Midbrain (tissue), 1 donor: ENCODE results near the gene PALMD.

Experiments
- DNase-seq: peaks from one replicate; lab custom pipeline; 2025; lab: John Stamatoyannopoulos, UW

PALMD gene, protein sequence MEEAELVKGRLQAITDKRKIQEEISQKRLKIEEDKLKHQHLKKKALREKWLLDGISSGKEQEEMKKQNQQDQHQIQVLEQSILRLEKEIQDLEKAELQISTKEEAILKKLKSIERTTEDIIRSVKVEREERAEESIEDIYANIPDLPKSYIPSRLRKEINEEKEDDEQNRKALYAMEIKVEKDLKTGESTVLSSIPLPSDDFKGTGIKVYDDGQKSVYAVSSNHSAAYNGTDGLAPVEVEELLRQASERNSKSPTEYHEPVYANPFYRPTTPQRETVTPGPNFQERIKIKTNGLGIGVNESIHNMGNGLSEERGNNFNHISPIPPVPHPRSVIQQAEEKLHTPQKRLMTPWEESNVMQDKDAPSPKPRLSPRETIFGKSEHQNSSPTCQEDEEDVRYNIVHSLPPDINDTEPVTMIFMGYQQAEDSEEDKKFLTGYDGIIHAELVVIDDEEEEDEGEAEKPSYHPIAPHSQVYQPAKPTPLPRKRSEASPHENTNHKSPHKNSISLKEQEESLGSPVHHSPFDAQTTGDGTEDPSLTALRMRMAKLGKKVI

DNA sequence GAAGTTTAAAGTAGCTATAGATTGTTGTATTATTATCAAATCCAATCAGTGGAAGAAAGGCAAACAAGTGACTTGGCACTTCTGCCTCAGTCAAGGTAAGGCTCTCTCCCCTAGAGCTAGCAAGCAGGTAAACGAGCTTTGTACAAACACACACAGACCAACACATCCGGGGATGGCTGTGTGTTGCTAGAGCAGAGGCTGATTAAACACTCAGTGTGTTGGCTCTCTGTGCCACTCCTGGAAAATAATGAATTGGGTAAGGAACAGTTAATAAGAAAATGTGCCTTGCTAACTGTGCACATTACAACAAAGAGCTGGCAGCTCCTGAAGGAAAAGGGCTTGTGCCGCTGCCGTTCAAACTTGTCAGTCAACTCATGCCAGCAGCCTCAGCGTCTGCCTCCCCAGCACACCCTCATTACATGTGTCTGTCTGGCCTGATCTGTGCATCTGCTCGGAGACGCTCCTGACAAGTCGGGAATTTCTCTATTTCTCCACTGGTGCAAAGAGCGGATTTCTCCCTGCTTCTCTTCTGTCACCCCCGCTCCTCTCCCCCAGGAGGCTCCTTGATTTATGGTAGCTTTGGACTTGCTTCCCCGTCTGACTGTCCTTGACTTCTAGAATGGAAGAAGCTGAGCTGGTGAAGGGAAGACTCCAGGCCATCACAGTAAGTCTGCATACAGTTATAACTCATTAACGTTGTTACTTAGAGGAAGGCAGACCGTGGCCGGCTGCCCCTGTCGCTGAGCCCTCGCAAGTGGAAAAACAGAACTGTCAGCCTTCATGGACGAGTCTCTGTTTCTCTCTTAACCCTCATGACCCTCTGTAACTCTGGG is at the start of gene PALMD:
TSS of gene PALMD (plus strand) at position 415 of the 833 bp plus-strand sequence. CDS start at position 620, 205 bp downstream.
- DNase-seq = no peak

DNA sequence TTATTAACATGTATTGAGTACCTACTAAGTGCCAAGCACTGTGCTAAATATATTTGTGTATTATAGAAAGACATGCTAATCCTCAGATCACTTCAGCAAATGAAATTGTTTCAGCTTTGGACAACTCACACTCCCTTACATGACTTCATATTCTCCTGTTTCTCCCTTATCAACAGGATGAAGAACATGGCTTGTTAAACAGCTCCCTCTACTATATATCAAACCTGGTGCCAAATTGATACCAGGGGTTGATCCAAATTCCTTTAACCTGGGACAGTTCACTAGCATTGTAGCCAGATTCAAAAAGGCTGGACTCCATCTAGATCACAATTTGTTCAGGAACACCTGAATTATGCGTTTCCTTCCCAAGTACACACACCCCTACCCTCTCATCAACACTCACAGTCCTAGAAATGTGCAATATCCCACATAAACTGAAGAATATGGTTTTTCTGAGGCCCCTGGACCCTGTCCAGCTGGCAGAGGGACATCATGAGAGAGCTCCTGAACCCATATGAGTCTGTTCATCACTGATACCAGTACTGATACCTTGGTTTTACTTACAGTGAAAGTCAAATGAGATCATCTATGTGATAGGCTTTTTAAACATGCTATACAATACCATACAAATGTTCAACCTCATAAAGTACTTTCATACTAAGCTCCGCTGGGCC is 47.0 kb upstream of the PALMD start:
- no peak for DNase-seq

- no peak for DNase-seq
These were observed 46.2 kb upstream of the PALMD start for GRCh38 chr1:99599678-99600175.

- no peak for DNase-seq
These were observed 45.1 kb upstream of the PALMD start for GRCh38 chr1:99600782-99601181.

GRCh38 chr1:99601208-99601607 is 44.7 kb upstream of the PALMD start:
- DNase-seq = no peak

DNA sequence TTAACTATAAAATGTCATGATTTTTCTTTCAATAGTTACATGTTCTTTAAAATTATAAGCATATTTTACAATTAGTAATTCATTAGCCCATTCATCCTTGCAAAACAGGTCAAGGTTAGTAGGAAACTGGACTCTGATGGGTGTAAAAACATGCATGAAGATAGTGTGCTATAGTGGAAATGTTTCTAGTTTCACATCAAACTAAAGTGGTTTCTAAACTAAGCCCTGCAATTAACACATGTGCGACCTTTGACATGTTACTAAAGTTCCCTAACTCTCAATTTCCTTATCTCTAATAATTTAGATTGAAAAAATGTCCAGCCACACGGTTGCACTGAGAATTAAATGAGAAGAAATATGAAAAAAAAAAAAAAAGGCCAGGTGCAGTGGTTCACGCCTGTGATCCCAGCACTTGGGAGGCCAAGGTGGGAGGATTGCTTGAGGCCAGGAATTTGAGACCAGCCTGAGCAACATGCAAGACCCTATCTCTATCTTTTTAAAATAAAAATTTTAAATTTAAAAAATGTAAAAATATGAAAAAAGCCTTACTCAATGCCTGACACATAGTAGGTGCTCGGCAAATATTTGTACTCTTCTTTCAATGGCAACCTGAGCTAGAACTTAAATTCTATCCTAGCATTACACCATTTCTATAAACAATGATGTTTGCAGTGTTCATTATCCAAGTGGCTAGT is 44.1 kb upstream of the PALMD start:
- no peak for DNase-seq

DNA sequence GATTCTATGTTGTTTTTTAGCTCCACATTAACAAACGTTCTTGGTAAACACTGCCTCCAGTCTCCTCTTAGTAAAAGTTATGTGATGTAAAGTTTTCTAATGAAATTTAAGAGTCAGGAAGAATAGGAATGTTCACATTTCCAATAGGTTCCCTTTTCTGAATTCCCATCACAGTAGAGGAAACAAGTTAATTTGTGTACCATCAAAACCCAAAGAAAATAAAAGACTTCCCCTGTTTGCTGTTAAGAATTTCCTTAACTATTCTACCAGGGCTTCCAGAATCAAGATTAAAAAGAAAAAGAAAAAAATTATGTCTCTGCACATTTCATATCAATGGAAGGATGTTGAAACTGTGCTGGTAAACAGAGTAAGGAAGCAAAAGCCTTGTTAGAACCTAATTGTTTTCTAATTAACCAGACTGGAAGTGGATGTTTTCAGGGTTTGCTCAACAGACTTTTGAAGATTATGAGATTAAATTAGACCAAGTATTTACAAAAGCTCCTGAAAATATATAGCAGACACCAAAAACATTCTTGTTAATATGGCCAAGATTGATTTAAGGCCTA is 43.4 kb upstream of the PALMD start:
- no peak for DNase-seq

GRCh38 chr1:99603699-99604560 is 42.0 kb upstream of the PALMD start:
- DNase-seq = no peak

DNA sequence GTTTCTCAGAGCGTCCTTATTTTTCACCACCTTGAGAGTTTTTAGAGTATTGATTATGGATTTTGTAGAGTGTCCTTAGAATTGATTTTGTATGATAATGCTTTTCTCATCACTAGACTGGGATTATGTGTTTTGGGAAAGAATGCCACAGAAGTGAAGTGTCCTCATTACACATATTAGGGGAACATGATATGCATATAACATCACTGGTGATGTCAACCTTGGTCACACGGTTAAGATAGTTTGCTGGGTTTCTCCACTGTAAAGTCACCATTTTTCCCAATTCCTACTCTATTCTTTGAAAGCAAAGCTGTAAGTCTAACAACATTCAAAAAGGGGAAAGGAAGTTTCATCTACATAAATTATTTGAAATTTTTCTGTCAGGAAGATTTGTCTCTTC is 39.6 kb upstream of the PALMD start:
- no peak for DNase-seq

DNA sequence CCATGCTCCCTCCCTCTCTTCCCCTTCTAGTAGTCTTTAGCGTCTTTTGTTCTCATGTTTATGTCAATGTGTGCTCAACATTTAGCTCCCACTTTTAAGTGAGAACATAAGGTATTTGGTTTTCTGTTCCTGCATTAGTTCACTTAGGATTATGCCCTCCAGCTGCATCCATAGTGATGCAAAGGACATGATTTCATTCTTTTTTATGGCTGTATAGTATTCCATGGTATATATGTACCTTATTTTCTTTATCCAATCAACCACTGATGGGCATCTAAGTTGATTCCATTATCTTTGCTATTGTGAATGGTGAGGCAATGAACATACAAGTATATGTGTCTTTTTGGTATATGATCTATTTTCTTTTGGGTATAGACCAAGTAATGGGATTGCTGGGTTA is 38.3 kb upstream of the PALMD start:
- no peak for DNase-seq

DNA sequence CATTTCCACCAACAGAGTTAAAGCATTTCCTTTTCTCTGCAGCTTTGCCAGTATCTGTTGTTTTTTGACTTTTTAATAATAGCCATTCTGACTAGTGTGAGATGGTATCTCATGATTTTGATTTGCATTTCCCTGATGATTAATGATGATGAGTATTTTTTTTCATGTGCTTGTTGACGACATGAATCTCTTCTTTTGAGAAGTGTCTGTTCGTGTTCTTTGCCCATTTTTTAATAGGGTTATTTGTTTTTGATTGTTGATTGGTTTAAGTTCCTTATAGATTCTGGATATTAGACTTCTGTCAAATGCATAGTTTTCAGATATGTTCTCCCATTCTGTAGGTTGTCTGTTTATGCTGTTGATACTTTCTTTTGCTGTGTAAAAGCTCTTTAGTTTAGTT is 37.9 kb upstream of the PALMD start:
- DNase-seq = no peak

- no peak for DNase-seq
These were observed 32.2 kb upstream of the PALMD start for GRCh38 chr1:99613716-99614115.

DNA sequence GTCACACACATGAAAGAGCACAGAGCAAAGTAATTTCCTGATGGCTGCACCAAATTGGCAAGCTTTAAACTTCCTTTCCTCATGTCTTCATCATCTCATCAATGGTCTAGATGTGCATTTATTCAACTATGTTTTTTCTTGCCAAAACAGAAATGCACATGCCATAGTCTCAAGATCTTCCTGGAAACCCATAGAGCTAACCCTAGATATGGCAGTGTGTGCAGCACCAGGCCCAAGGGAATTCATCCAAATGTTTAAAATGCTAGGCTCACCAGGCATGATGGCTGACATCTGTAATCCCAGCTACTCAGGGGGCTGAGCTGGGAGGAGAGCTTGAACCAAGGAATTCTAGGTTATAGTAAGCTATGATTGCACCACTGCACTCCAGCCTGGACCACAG is 31.2 kb upstream of the PALMD start:
- no peak for DNase-seq

DNA sequence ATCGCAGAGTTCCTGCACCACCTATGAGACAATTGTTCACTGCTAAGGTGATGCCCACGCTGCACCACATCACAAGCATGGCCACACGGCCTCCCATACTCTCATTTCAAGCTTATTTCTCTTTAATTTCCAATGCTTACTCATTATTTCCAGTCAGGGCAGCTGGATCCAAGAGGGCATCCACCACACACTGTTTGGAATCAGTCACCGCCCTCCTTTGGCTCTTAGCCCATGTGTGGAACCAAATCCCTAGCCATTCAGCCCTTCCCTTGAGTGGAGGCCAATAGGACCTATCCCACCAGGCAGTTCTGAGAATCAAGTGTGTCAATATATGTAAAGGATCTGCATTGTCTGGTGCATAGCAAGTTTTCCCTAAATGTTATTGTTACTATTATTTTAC is 26.3 kb upstream of the PALMD start:
- no peak for DNase-seq

DNA sequence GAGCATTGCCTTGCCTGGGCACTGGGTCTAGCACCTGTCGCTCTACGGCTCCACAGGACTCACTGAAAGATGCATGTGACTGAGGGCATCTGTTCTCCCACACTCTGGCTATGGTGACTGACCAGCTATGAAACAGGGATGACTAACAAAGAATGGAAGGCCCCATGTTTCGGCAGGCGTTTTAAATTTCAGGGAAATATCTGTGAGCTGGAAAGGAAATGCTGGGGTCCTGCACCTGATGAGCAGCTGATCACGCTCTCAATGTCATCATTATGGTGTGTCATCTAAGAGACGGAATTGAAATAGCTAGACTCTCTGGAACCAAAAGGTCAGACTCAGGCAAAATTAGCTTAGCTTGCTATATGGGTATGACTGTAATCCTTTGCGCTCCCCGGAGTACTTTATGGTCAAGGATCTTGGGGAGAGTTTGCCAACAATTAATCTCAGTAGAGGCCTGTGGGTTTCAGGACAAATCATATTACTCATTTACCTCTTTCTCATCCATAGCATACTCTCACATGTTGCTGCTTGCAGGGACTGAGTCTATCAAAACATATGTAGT is 24.5 kb upstream of the PALMD start:
- DNase-seq = no peak

DNA sequence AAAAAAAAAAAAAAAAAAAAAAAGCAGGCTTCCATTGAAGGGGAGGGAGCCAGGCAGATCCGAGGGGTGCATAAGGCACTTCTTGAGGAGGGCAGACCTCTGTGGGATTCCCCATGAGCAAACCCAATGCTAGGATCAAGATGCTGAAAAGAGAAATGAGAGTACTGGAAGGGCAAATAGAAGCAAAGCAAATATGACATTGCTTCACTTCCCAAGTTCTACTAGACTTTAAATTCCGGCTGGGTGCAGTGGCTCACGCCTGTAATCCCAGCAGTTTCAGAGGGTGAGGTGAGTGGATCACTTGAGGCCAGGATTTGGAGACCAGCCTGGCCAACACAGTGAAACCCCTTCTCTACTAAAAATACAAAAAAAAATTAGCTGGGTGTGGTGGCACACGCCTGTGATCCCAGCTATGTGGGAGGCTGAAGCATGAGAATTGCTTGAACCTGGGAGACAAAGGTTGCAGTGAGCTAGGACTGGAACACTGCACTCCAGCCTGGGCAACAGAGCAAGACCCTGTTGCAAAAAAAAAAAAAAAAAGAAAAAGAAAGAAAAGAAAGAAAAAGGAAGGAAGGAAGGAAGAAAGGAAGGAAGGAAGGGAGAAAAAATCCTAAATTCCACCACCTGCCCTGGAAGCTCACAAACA is 23.1 kb upstream of the PALMD start:
- no peak for DNase-seq

DNA sequence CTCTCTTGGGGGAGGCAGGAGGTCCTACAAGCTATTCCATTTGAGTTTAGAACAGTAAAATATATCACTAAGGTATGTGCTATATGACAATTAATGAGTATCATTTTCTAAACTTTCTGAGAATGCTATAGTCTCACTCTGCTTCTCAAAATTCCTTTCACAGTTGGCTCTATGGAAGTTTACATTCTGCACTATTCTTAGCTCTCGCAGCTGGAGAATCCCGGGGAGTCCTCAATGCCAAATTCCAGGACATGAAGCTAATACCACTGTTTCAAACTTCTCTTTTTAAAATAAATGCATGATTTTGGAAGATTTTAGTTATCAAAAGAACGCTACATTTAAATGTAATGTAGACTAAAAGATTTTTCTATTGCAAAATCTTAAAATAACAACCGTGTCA is 22.4 kb upstream of the PALMD start:
- DNase-seq = no peak

DNA sequence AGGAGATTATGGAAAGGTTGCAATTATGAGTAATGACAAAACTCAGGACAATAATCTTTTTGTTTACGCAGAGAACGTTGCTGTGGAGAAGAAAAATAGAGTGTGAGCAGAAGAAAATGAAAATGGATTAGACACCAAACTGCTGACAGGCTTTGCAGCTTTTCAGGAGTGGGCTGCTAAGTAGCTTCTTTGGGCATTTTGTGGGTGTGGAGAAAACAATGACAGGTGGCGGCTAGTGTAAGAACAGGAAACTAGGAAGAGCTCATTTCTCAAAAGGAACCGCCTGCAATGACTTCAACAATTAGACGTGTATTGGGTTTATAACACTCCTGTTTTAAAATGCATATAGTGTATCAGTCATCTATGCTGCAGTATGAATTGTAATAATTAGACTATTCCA is 18.3 kb upstream of the PALMD start:
- no peak for DNase-seq

DNA sequence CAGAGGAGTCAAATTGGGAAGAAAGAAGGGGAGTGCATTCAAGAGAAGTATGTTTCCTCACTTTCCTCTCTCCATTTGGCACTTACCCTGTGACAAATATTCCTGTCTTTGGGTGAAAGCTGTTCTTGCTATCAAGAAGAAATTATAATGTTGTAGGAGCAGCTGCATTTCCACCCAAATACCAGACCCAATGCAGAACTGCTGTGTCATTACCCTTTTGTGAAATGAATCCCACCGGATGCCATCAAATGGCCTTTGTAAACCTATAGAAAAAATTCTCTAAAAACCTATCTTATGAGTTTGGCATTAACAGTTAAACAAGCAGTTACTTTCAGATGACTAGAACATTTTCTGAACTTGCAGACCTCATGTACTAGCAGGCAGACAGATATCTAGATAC is 16.7 kb upstream of the PALMD start:
- DNase-seq = no peak
